Astrocyte (in vitro differentiated cells and primary cell): ENCODE data around the gene C13orf46. TPM values are rescaled to one million over a fixed set of nuclear protein-coding genes. Genes with fewer than 3 reads are reported as not detected.

Source experiments
- DNase-seq: peaks from one replicate; pipeline ENCODE4 v3.0.0-alpha.2; 2010; ENCODE audit warnings: low read depth
- FAIRE-seq: peaks from 2 replicates; lab custom pipeline; 2011; peaks lifted over from hg19 to GRCh38; lab: Jason Lieb, UNC
- H2AFZ ChIP-seq: 2 replicates; pipeline ENCODE4 v1.6.0; 2012; ENCODE audit warnings: low read depth, low read length, inconsistent platforms
- H3K27ac ChIP-seq: 2 replicates; pipeline ENCODE4 v1.5.1; 2011; ENCODE audit warnings: low read depth, low read length, inconsistent platforms
- H3K27me3 ChIP-seq: 2 replicates; pipeline ENCODE4 v1.6.0; 2011; ENCODE audit warnings: low read length, inconsistent platforms; ENCODE audit not compliant: insufficient read depth
- H3K36me3 ChIP-seq: 2 replicates; pipeline ENCODE4 v1.5.1; 2011; ENCODE audit warnings: low read length, inconsistent platforms; ENCODE audit not compliant: insufficient read depth
- H3K4me1 ChIP-seq: 2 replicates; pipeline ENCODE4 v1.5.1; 2011; ENCODE audit warnings: low read length, inconsistent platforms; ENCODE audit not compliant: insufficient read depth
- H3K4me2 ChIP-seq: 2 replicates; pipeline ENCODE4 v1.6.0; 2012; ENCODE audit warnings: low read length, inconsistent platforms
- H3K4me3 ChIP-seq: 2 replicates; pipeline ENCODE4 v1.5.1; 2011; ENCODE audit warnings: low read depth, mild to moderate bottlenecking, low read length, inconsistent platforms; ENCODE audit not compliant: insufficient read depth
- H3K79me2 ChIP-seq: 2 replicates; pipeline ENCODE4 v1.6.0; 2012; ENCODE audit warnings: mild to moderate bottlenecking, low read length, inconsistent platforms; ENCODE audit not compliant: insufficient read depth
- H3K9ac ChIP-seq: 2 replicates; pipeline ENCODE4 v1.6.0; 2012; ENCODE audit warnings: mild to moderate bottlenecking, low read length, inconsistent platforms
- H3K9me3 ChIP-seq: 2 replicates; pipeline ENCODE4 v1.5.1; 2012; ENCODE audit warnings: low read depth, mild to moderate bottlenecking, low read length, inconsistent platforms; ENCODE audit not compliant: insufficient read depth
- H4K20me1 ChIP-seq: 2 replicates; pipeline ENCODE4 v1.6.0; 2012; ENCODE audit warnings: low read length, inconsistent platforms; ENCODE audit not compliant: insufficient read depth
- H3K27ac Mint-ChIP-seq: one replicate; pipeline ENCODE4 v1.8.0; 2021; ENCODE audit warnings: mild to moderate bottlenecking, mixed read lengths; ENCODE audit not compliant: unreplicated experiment
- H3K27me3 Mint-ChIP-seq: one replicate; pipeline ENCODE4 v1.8.0; 2021; ENCODE audit warnings: low read depth, mixed read lengths; ENCODE audit not compliant: unreplicated experiment
- H3K36me3 Mint-ChIP-seq: one replicate; pipeline ENCODE4 v1.8.0; 2021; ENCODE audit warnings: low read depth, mixed read lengths; ENCODE audit not compliant: unreplicated experiment
- H3K4me1 Mint-ChIP-seq: one replicate; pipeline ENCODE4 v1.8.0; 2021; ENCODE audit warnings: low read depth, mixed read lengths; ENCODE audit not compliant: unreplicated experiment
- H3K4me3 Mint-ChIP-seq: one replicate; pipeline ENCODE4 v1.8.0; 2021; ENCODE audit warnings: mild to moderate bottlenecking, moderate library complexity, mixed read lengths; ENCODE audit not compliant: unreplicated experiment
- H3K9me3 Mint-ChIP-seq: one replicate; pipeline ENCODE4 v1.8.0; 2021; ENCODE audit warnings: mild to moderate bottlenecking, mixed read lengths; ENCODE audit not compliant: unreplicated experiment
- CTCF ChIP-seq: IDR thresholded peaks from 2 replicates; pipeline ENCODE4 v1.5.1; 2011; ENCODE audit warnings: low read depth, mild to moderate bottlenecking, inconsistent platforms, low read length, moderate library complexity; ENCODE audit not compliant: insufficient read depth
- EZH2 ChIP-seq: IDR thresholded peaks from 2 replicates; pipeline ENCODE4 v1.6.1; 2012; ENCODE audit warnings: mild to moderate bottlenecking, low read length, inconsistent platforms; ENCODE audit not compliant: insufficient read depth
- total RNA-seq: library from RNA; stranded (reverse); gene quantifications from 2 replicates; pipeline ENCODE4 v1.2.1, GENCODE V29; 2021

The C13orf46 gene
- total RNA-seq, 1 donor from 2014 or later: 5.0 TPM

- TF ChIP-seq CTCF: no peak
- no peak for TF ChIP-seq EZH2
- Histone ChIP-seq H3K9me3 (peaks cover 2% of the 10 kb centered on the region), H3K4me3 (no peak overlapping the region), H3K36me3 (peaks cover 6% of the 10 kb centered on the region), H3K4me2 (no peak overlapping the region), H3K4me1 (no peaks in the 10 kb centered on the region), H4K20me1 (peaks cover 2% of the 10 kb centered on the region), H2AFZ (no peak overlapping the region), H3K27me3 (no peaks in the 10 kb centered on the region), H3K9ac (no peak overlapping the region), H3K79me2 (no peaks in the 10 kb centered on the region), H3K27ac (no peak overlapping the region)
- Mint-ChIP-seq H3K4me1 (no peaks in the 10 kb centered on the region), H3K36me3 (peaks cover 24% of the 10 kb centered on the region), H3K9me3 (peaks cover 5% of the 10 kb centered on the region), H3K27me3 (no peaks in the 10 kb centered on the region), H3K27ac (no peak overlapping the region), H3K4me3 (no peak overlapping the region)
- FAIRE-seq: no peak
- no peak for DNase-seq
Observed at GRCh38 chr13:113965383-113965874, 8.4 kb downstream of the C13orf46 start.

GRCh38 chr13:113964251-113964995, 9.5 kb downstream of the C13orf46 start:
- Histone ChIP-seq H3K27ac (no peak overlapping the region), H3K36me3 (peaks cover 7% of the 10 kb centered on the region), H3K9ac (no peak overlapping the region), H3K4me2 (no peak overlapping the region), H3K79me2 (no peaks in the 10 kb centered on the region), H3K4me3 (no peak overlapping the region), H4K20me1 (no peaks in the 10 kb centered on the region), H3K4me1 (no peaks in the 10 kb centered on the region), H2AFZ (no peak overlapping the region), H3K9me3 (peaks cover 5% of the 10 kb centered on the region), H3K27me3 (no peaks in the 10 kb centered on the region)
- no peak overlapping the region for H3K4me3 Mint-ChIP-seq
- H3K27me3 Mint-ChIP-seq: no peaks in the 10 kb centered on the region
- no peak for DNase-seq
- FAIRE-seq: no peak
- peaks cover 28% of the 10 kb centered on the region for H3K36me3 Mint-ChIP-seq
- no peak for TF ChIP-seq EZH2
- no peak for TF ChIP-seq CTCF
- peaks cover 12% of the 10 kb centered on the region for H3K9me3 Mint-ChIP-seq
- H3K4me1 Mint-ChIP-seq: no peaks in the 10 kb centered on the region
- H3K27ac Mint-ChIP-seq: no peak overlapping the region

GRCh38 chr13:113963376-113963775, 10.5 kb downstream of the C13orf46 start:
- Mint-ChIP-seq H3K4me3 (no peak overlapping the region), H3K36me3 (peaks cover 34% of the 10 kb centered on the region), H3K27me3 (no peaks in the 10 kb centered on the region), H3K4me1 (no peaks in the 10 kb centered on the region), H3K27ac (no peak overlapping the region), H3K9me3 (peaks cover 20% of the 10 kb centered on the region)
- TF ChIP-seq EZH2: no peak
- TF ChIP-seq CTCF: no peak
- H4K20me1 ChIP-seq: no peaks in the 10 kb centered on the region
- no peak overlapping the region for H3K9ac ChIP-seq
- H2AFZ ChIP-seq: no peak overlapping the region
- no peak overlapping the region for H3K4me3 ChIP-seq
- H3K27me3 ChIP-seq: no peaks in the 10 kb centered on the region
- no peak overlapping the region for H3K27ac ChIP-seq
- H3K4me1 ChIP-seq: no peaks in the 10 kb centered on the region
- H3K4me2 ChIP-seq: no peak overlapping the region
- no peak for FAIRE-seq
- no peaks in the 10 kb centered on the region for H3K79me2 ChIP-seq
- peaks cover 11% of the 10 kb centered on the region for H3K9me3 ChIP-seq
- H3K36me3 ChIP-seq: peaks cover 7% of the 10 kb centered on the region
- DNase-seq: no peak
